CD14-positive monocyte (primary cell): ENCODE data around the gene PRSS27. TPM values are rescaled to one million over a fixed set of nuclear protein-coding genes. Genes with fewer than 3 reads are reported as not detected.

Experiments
- DNase-seq, 3 donors: peaks; one replicate each; pipeline ENCODE4 v3.0.0-alpha.2; 2011 to 2022
- H2AFZ ChIP-seq: 2 replicates; pipeline ENCODE4 v1.6.0; 2012; ENCODE audit warnings: mild to moderate bottlenecking, low read depth, low read length, inconsistent platforms; ENCODE audit not compliant: insufficient read depth, poor library complexity, severe bottlenecking
- H3K27ac ChIP-seq, 2 donors: 1 replicate in 1 of 2; 2 replicates in 1 of 2; pipeline ENCODE4 v1.5.1; 2012 to 2013; ENCODE audit warnings: low read length in 2 of 2, control low read depth in 1 of 2, inconsistent platforms in 1 of 2, low read depth in 1 of 2, mild to moderate bottlenecking in 1 of 2
- H3K27me3 ChIP-seq, 2 donors: one replicate each; pipeline versions ENCODE4 v1.6.0 to v1.6.1; 2011 to 2013; ENCODE audit warnings: low read length in 2 of 2; ENCODE audit not compliant: control insufficient read depth in 2 of 2, insufficient read depth in 2 of 2
- H3K36me3 ChIP-seq, 2 donors: replicated peaks in 1 of 2; 1 replicate in 1 of 2; 2 replicates in 1 of 2; pipeline versions ENCODE4 v1.5.1 to v1.6.1; 2012 to 2013; ENCODE audit warnings: low read length in 2 of 2, control low read depth in 1 of 2, inconsistent platforms in 1 of 2, mild to moderate bottlenecking in 1 of 2; ENCODE audit not compliant: insufficient read depth in 2 of 2, control insufficient read depth in 1 of 2
- H3K4me1 ChIP-seq, 2 donors: 1 replicate in 1 of 2; 2 replicates in 1 of 2; pipeline versions ENCODE4 v1.5.1 to v1.6.1; 2012 to 2013; ENCODE audit warnings: low read length in 2 of 2, control low read depth in 1 of 2, inconsistent platforms in 1 of 2, mild to moderate bottlenecking in 1 of 2, moderate library complexity in 1 of 2; ENCODE audit not compliant: insufficient read depth in 2 of 2, control insufficient read depth in 1 of 2
- H3K4me2 ChIP-seq: replicated peaks from 2 replicates; pipeline ENCODE3; 2012; ENCODE audit warnings: low read length, moderate library complexity, mild to moderate bottlenecking; ENCODE audit not compliant: poor library complexity, severe bottlenecking; ENCODE audit errors: extremely low read depth
- H3K4me3 ChIP-seq, 3 experiments: fragments of 200-600 bp in 1 of 3; sonication (generic) in 1 of 3; replicated peaks in 1 of 3; 1 replicate in 2 of 3; 2 replicates in 1 of 3; pipeline ENCODE4 v1.5.1; 2011 to 2013; ENCODE audit warnings: low read length in 3 of 3, mild to moderate bottlenecking in 3 of 3, control low read depth in 2 of 3, low read depth in 2 of 3, inconsistent platforms in 1 of 3, moderate library complexity in 1 of 3
- H3K79me2 ChIP-seq: 2 replicates; pipeline ENCODE4 v1.6.0; 2012; ENCODE audit warnings: mild to moderate bottlenecking, control low read depth, inconsistent platforms, low read length, moderate library complexity; ENCODE audit not compliant: insufficient read depth
- H3K9ac ChIP-seq: 2 replicates; pipeline ENCODE4 v1.6.0; 2017; ENCODE audit warnings: low read length, mild to moderate bottlenecking; ENCODE audit not compliant: insufficient read depth, poor library complexity, severe bottlenecking
- H3K9me3 ChIP-seq, 2 donors: replicated peaks in 1 of 2; 1 replicate in 1 of 2; 2 replicates in 1 of 2; pipeline versions ENCODE4 v1.5.1 to v1.6.1; 2012 to 2013; ENCODE audit warnings: low read length in 2 of 2, control low read depth in 1 of 2; ENCODE audit not compliant: control insufficient read depth in 1 of 2, insufficient read depth in 1 of 2
- H4K20me1 ChIP-seq: 2 replicates; pipeline ENCODE4 v1.6.0; 2012; ENCODE audit warnings: mild to moderate bottlenecking, low read length, control low read depth, moderate library complexity; ENCODE audit not compliant: insufficient read depth
- H3K27ac Mint-ChIP-seq, 7 donors: one replicate each; pipeline ENCODE4 v1.8.0; 2020; ENCODE audit warnings: mild to moderate bottlenecking in 7 of 7, mixed read lengths in 7 of 7, moderate library complexity in 6 of 7, inconsistent platforms in 2 of 7
- H3K27me3 Mint-ChIP-seq, 3 donors: one replicate each; pipeline ENCODE4 v1.8.0; 2021 to 2022; ENCODE audit warnings: low read depth in 3 of 3, mild to moderate bottlenecking in 3 of 3, mixed read lengths in 3 of 3, moderate library complexity in 3 of 3, inconsistent platforms in 1 of 3
- H3K36me3 Mint-ChIP-seq, 2 donors: one replicate each; pipeline ENCODE4 v1.8.0; 2020; ENCODE audit warnings: mixed read lengths in 2 of 2, inconsistent platforms in 1 of 2, mild to moderate bottlenecking in 1 of 2
- H3K4me1 Mint-ChIP-seq: one replicate; pipeline ENCODE4 v1.8.0; 2020; ENCODE audit warnings: mild to moderate bottlenecking, mixed read lengths
- H3K4me3 Mint-ChIP-seq, 2 donors: one replicate each; pipeline ENCODE4 v1.8.0; 2020; ENCODE audit warnings: mild to moderate bottlenecking in 2 of 2, mixed read lengths in 2 of 2, moderate library complexity in 1 of 2
- H3K9me3 Mint-ChIP-seq, 7 donors: one replicate each; pipeline ENCODE4 v1.8.0; 2020 to 2022; ENCODE audit warnings: mixed read lengths in 7 of 7, mild to moderate bottlenecking in 6 of 7, moderate library complexity in 6 of 7, inconsistent platforms in 2 of 7
- WGBS: methylation state at CpG from one replicate; pipeline ENCODE4 v1.1.5; 2013; ENCODE audit warnings: missing lambda C conversion rate; ENCODE audit not compliant: insufficient coverage; 5-methylcytosine and 5-hydroxymethylcytosine counted together
- intact Hi-C, 2 donors: fragments of 100-400 bp; cut with micrococcal nuclease; formaldehyde crosslinking; loops; one replicate each; pipeline versions ENCODE4 v1.15.0 to v1.15.1; 2023
- polyA plus RNA-seq, 3 donors: library from polyadenylated mRNA; depleted of rRNA in 1 of 3; unstranded in 2 of 3; stranded (reverse) in 1 of 3; fragments of 300-500 nt in 2 of 3; fragments of >200 nt in 1 of 3; fragmentation: Illumina TruSeq in 2 of 3; gene quantifications; 1 replicate in 2 of 3; 2 replicates in 1 of 3; pipeline ENCODE4 v1.2.3, GENCODE V29; 2012 to 2021
- TF ChIP-seq, protein P1 (sequence below): fragments of 200-600 bp; IDR thresholded peaks from one replicate; pipeline ENCODE4 v1.8.0; 2022; ENCODE audit warnings: antibody characterized with exemption, mild to moderate bottlenecking

Gene PRSS27
- polyA plus RNA-seq, 3 donors = 1.1 TPM; not detected in 2

DNA sequence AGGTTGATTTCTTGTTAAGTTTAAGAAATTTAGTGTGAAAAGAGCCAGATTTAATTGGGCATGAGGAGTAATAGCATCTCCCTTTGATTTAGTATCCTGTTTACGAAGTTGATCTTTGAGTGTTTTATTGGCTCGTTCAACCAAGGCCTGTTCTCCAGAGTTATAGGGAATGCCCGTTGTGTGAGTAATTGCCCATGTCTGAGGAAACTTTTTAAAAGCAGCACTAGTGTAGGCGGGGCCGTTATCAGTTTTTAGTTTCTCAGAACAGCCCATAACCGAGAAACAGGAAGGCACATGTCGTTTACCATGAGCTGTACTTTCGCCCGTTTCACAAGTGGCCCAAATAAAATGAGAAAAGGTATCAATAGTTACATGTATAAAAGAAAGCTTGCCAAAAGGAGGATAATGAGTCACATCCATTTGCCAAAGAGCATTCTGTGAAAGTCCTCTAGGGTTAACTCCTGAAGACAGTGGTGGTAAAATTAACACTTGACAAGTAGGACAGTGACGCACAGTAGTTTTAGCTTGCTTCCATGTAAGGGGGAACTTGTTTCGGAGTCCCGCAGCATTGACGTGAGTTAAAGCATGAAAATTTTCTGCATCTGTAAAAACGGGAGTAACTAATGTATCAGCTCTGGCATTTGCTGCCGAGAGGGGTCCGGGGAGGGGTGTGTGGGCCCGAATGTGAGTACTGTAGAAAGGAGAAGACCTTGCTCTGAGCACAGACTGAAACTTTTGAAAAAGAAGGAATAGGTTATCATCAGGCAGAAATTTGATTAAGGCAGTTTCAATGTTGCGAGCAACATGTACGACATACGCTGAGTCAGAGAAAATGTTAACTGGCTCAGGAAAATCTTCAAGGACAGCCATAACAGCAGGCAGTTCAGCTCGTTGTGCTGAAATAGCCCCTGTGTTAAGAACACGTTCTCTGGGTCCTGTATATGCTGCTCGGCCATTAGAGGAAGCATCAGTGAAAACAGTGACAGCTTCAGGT is 56.2 kb downstream of the PRSS27 start:
- WGBS = 79% methylated on average over 20 of the region's 23 CpGs
- H3K36me3 ChIP-seq = peaks cover 8 to 70% of the 10 kb centered on the region in 2 donors
- Mint-ChIP-seq H3K27ac (peak overlapping the region in 1 of 7 donors; percentile 66), H3K9me3 (peaks cover 0 to 3% (median 0%) of the 10 kb centered on the region in 7 donors), H3K27me3 (peaks cover 3 to 7% (median 6%) of the 10 kb centered on the region in 3 donors), H3K4me1 (peaks cover 11% of the 10 kb centered on the region), H3K4me3 (no peak overlapping the region), H3K36me3 (peaks cover 63% of the 10 kb centered on the region in 2 donors)
- no peak overlapping the region for H3K4me2 ChIP-seq
- H3K4me1 ChIP-seq = no peaks in the 10 kb centered on the region
- TF ChIP-seq, protein P1, sequence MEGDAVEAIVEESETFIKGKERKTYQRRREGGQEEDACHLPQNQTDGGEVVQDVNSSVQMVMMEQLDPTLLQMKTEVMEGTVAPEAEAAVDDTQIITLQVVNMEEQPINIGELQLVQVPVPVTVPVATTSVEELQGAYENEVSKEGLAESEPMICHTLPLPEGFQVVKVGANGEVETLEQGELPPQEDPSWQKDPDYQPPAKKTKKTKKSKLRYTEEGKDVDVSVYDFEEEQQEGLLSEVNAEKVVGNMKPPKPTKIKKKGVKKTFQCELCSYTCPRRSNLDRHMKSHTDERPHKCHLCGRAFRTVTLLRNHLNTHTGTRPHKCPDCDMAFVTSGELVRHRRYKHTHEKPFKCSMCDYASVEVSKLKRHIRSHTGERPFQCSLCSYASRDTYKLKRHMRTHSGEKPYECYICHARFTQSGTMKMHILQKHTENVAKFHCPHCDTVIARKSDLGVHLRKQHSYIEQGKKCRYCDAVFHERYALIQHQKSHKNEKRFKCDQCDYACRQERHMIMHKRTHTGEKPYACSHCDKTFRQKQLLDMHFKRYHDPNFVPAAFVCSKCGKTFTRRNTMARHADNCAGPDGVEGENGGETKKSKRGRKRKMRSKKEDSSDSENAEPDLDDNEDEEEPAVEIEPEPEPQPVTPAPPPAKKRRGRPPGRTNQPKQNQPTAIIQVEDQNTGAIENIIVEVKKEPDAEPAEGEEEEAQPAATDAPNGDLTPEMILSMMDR = no peak
- no peaks in the 10 kb centered on the region for H3K9me3 ChIP-seq
- no peaks in the 10 kb centered on the region for H3K79me2 ChIP-seq
- no peak overlapping the region for H3K4me3 ChIP-seq
- no peaks in the 10 kb centered on the region for H4K20me1 ChIP-seq
- H2AFZ ChIP-seq = no peak overlapping the region
- H3K27ac ChIP-seq = no peak overlapping the region
- peak in 1 of 3 donors; percentile 34 for DNase-seq
- H3K27me3 ChIP-seq = no peaks in the 10 kb centered on the region
- intact Hi-C loops = no loop called here
- no peak overlapping the region for H3K9ac ChIP-seq

Other genes starting within 250 kb of the PRSS27 start
- not detected for gene NTN3, start 248.9 kb downstream of the PRSS27 start, polyA plus RNA-seq
- 1 to 10 TPM in 2 of 3 donors, under 1 TPM in 1; 0.76 to 5.9 (median 2.1) TPM for gene TBC1D24, start 245.1 kb downstream of the PRSS27 start, polyA plus RNA-seq
- gene ATP6V0C, start 206.3 kb downstream of the PRSS27 start, polyA plus RNA-seq = 100 to 1,000 TPM; 176 to 310 (median 187) TPM
- 10 to 100 TPM in 1 of 3 donors, 1 to 10 TPM in 2; 6.9 to 57.8 (median 8.4) TPM for gene AMDHD2, start 199.9 kb downstream of the PRSS27 start, polyA plus RNA-seq
- under 1 TPM in 2 of 3 donors, not detected in 1; 0.12 to 0.56 TPM for gene CEMP1, start 188.8 kb downstream of the PRSS27 start, polyA plus RNA-seq
- gene PDPK1, start 182.2 kb downstream of the PRSS27 start, polyA plus RNA-seq = 10 to 100 TPM; 35.6 to 45.9 (median 38.6) TPM
- gene KCTD5, start 37.7 kb downstream of the PRSS27 start, polyA plus RNA-seq = 10 to 100 TPM; 16.0 to 23.1 (median 21.0) TPM
- 1,000 to 10,000 TPM in 1 of 3 donors, 10 to 100 TPM in 2; 19.0 to 1,186 (median 31.8) TPM for gene SRRM2, start 32.4 kb upstream of the PRSS27 start, polyA plus RNA-seq
- gene ELOB, start 57.1 kb upstream of the PRSS27 start, polyA plus RNA-seq = 100 to 1,000 TPM; 150 to 405 (median 363) TPM
- under 1 TPM in 1 of 3 donors, not detected in 2; 0.05 TPM for gene PRSS33, start 67.3 kb upstream of the PRSS27 start, polyA plus RNA-seq
- gene PRSS41, start 78.2 kb upstream of the PRSS27 start, polyA plus RNA-seq = not detected
- 1 to 10 TPM; 2.1 to 9.0 (median 3.1) TPM for gene PRSS21, start 97.0 kb upstream of the PRSS27 start, polyA plus RNA-seq
- 10 to 100 TPM in 2 of 3 donors, 1 to 10 TPM in 1; 6.8 to 12.9 (median 11.0) TPM for gene ZG16B, start 110.1 kb upstream of the PRSS27 start, polyA plus RNA-seq
- not detected for gene PRSS22, start 137.9 kb upstream of the PRSS27 start, polyA plus RNA-seq
- gene FLYWCH2, start 163.0 kb upstream of the PRSS27 start, polyA plus RNA-seq = 10 to 100 TPM; 10.9 to 14.8 (median 12.7) TPM
- 10 to 100 TPM in 1 of 3 donors, 1 to 10 TPM in 2; 5.0 to 42.7 (median 7.1) TPM for gene FLYWCH1, start 191.7 kb upstream of the PRSS27 start, polyA plus RNA-seq
- under 1 TPM in 1 of 3 donors, not detected in 2; 0.09 TPM for gene KREMEN2, start 244.1 kb upstream of the PRSS27 start, polyA plus RNA-seq
- 10 to 100 TPM in 1 of 3 donors, 1 to 10 TPM in 2; 6.3 to 14.2 (median 8.9) TPM for gene PAQR4, start 249.1 kb upstream of the PRSS27 start, polyA plus RNA-seq